Tibial nerve (tissue), 4 donors: Measurements from ENCODE around the gene ANKMY1.

Experiments used
- CTCF ChIP-seq, 5 experiments: fragments of 200-600 bp in 3 of 5; fragments of 450-650 bp in 2 of 5; sonication (generic) in 3 of 5; IDR thresholded peaks; one replicate each; pipeline ENCODE4 v1.5.1; 2016 to 2019; ENCODE audit warnings: antibody characterized with exemption in 5 of 5, mild to moderate bottlenecking in 3 of 5, moderate library complexity in 2 of 5
- EP300 ChIP-seq, 2 donors: sonication (generic); formaldehyde crosslinking; IDR thresholded peaks; one replicate each; pipeline ENCODE4 v1.6.1; 2017; ENCODE audit warnings: antibody characterized with exemption in 2 of 2, mild to moderate bottlenecking in 1 of 2
- POLR2A ChIP-seq, 2 donors: fragments of 450-650 bp; IDR thresholded peaks; one replicate each; pipeline ENCODE4 v1.6.1; 2017; ENCODE audit warnings: antibody characterized with exemption in 2 of 2, mild to moderate bottlenecking in 2 of 2, moderate library complexity in 2 of 2

GRCh38 chr2:240469239-240469636 lies 88.5 kb downstream of the ANKMY1 start:
- TF ChIP-seq EP300 (IDR thresholded peaks at IDR 0.05): no peak
- TF ChIP-seq CTCF (IDR thresholded peaks at IDR 0.05): no peak
- TF ChIP-seq POLR2A (IDR thresholded peaks at IDR 0.05): no peak
